Measurements from ENCODE around the gene TINAGL1. TPM values are rescaled to one million over a fixed set of nuclear protein-coding genes. Genes with fewer than 3 reads are reported as not detected.
A peak's percentile ranks its signal among the peaks of the same experiment; 100 is the strongest.

Gene TINAGL1
- total RNA-seq, 1 experiment from 2014 or later: 162 TPM

- H3K36me3 ChIP-seq (ENCODE audit: low read depth): peaks cover 62% of the 10 kb centered on the region
- no peaks in the 10 kb centered on the region for H3K9me3 ChIP-seq (ENCODE audit: insufficient read depth, low read depth)
- H4K20me1 ChIP-seq (ENCODE audit: insufficient read depth): peaks cover 37% of the 10 kb centered on the region; the same call in 1 of the 2 replicates
- no peaks in the 10 kb centered on the region for H3K9me2 ChIP-seq (ENCODE audit: insufficient read depth)
- H3K79me2 ChIP-seq (ENCODE audit: low read depth): peaks cover 29% of the 10 kb centered on the region
- H3K4me2 ChIP-seq: no peak overlapping the region
- BruUV-seq (replicated peaks): no TSS peak
- H3K4me3 ChIP-seq: no peak overlapping the region
- no peaks in the 10 kb centered on the region; the same call in 1 of the 2 replicates for H3F3A ChIP-seq (ENCODE audit: insufficient read depth, low read depth)
- H3K27ac ChIP-seq: no peak overlapping the region
- TF ChIP-seq CTCF (conservative IDR thresholded peaks at IDR 0.05): peak; percentile 87
- no peak for TF ChIP-seq EZH2 (IDR thresholded peaks at IDR 0.05; ENCODE audit: low read depth)
- POLR2A ChIA-PET (ENCODE audit: unreplicated experiment): no interaction called here
- H3K27me3 ChIP-seq (ENCODE audit: insufficient read depth, low read depth): no peaks in the 10 kb centered on the region
- DNase-seq: peak; percentile 34 to 44
- intact Hi-C loops (cut with micrococcal nuclease; ENCODE audit: unreplicated experiment): no loop called here
- CTCF ChIA-PET: no interaction called here
- no peaks in the 10 kb centered on the region for H3K4me1 ChIP-seq (replicated peaks; ENCODE audit: insufficient read depth)
- H2AFZ ChIP-seq: no peak overlapping the region
Observed at GRCh38 chr1:31633117-31633516, 56.8 kb downstream of the TINAGL1 start.

Other genes with a start within 250 kb of the TINAGL1 start
- gene FABP3, start 203.4 kb upstream of the TINAGL1 start, total RNA-seq (2021): not detected in 2 replicates
- 36.0 and 44.0 TPM in 2 replicates for gene SERINC2, start 163.3 kb upstream of the TINAGL1 start, total RNA-seq (2021)
- not detected in 2 replicates for gene HCRTR1, start 41.2 kb downstream of the TINAGL1 start, total RNA-seq (2021)
- gene PEF1, start 68.4 kb downstream of the TINAGL1 start, total RNA-seq (2021): 40.3 and 44.5 TPM in 2 replicates
- 3.6 and 4.8 TPM in 2 replicates for gene COL16A1, start 127.5 kb downstream of the TINAGL1 start, total RNA-seq (2021)
- 15.6 and 28.5 TPM in 2 replicates for gene ADGRB2, start 187.8 kb downstream of the TINAGL1 start, total RNA-seq (2021)
- gene SPOCD1, start 239.5 kb downstream of the TINAGL1 start, total RNA-seq (2021): 10.2 and 14.6 TPM in 2 replicates